ENCODE measurements around the gene CXCL14. TPM values are rescaled to one million over a fixed set of nuclear protein-coding genes. Genes with fewer than 3 reads are reported as not detected.

CXCL14 gene
- total RNA-seq, 1 experiment from 2014 or later, result not detected

DNA sequence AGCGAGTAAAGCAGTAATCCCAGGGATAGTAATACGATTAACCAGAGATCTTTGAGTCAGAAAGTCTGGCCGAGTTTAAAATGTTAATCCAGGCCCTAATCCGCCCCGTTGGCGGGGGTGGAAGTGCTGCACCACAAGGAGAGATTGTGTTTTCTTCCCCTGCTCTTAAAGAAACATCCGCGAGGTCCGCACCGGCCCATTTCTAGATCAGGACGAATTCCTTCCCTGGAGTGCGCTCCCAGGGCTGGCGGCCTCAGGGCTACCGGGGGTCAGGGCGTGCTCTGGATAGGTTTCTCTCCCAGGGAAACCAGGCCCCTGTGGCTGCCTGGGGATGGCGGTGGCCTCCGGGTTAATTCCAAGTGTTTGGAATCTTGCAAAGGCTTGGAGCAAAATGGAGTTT is 33.7 kb downstream of the CXCL14 start:
- ChIA-PET CTCF (no interaction called here), POLR2A (ENCODE audit: unreplicated experiment) (no interaction called here)
- no peak for DNase-seq
- intact Hi-C loops (cut with micrococcal nuclease), result no loop called here
- BruUV-seq (replicated peaks), result no TSS peak
- Histone ChIP-seq H3K9me3 (ENCODE audit: low read length) (no peaks in the 10 kb centered on the region), H3K36me3 (ENCODE audit: low read depth, low read length) (no peaks in the 10 kb centered on the region), H3K9ac (ENCODE audit: low read length) (no peak overlapping the region), H3K27me3 (ENCODE audit: low read length) (0 out of 2 replicates have a peak, but pooled peaks cover 9% of the 10 kb centered on the region), H3K4me3 (ENCODE audit: low read length) (no peak overlapping the region), H4K20me1 (ENCODE audit: low read length) (no peaks in the 10 kb centered on the region), H3K9me2 (replicated peaks; ENCODE audit: low read length) (no peaks in the 10 kb centered on the region), H3K79me2 (ENCODE audit: low read length) (no peaks in the 10 kb centered on the region), H2AFZ (ENCODE audit: low read length) (no peak overlapping the region), H3F3A (ENCODE audit: low read length, unreplicated experiment) (no peaks in the 10 kb centered on the region), H3K4me1 (ENCODE audit: insufficient read depth, low read length) (no peaks in the 10 kb centered on the region), H3K27ac (ENCODE audit: low read length) (no peak overlapping the region), H3K4me2 (ENCODE audit: low read length) (no peak overlapping the region)
- ATAC-seq, result no peak
- TF ChIP-seq, protein P1, sequence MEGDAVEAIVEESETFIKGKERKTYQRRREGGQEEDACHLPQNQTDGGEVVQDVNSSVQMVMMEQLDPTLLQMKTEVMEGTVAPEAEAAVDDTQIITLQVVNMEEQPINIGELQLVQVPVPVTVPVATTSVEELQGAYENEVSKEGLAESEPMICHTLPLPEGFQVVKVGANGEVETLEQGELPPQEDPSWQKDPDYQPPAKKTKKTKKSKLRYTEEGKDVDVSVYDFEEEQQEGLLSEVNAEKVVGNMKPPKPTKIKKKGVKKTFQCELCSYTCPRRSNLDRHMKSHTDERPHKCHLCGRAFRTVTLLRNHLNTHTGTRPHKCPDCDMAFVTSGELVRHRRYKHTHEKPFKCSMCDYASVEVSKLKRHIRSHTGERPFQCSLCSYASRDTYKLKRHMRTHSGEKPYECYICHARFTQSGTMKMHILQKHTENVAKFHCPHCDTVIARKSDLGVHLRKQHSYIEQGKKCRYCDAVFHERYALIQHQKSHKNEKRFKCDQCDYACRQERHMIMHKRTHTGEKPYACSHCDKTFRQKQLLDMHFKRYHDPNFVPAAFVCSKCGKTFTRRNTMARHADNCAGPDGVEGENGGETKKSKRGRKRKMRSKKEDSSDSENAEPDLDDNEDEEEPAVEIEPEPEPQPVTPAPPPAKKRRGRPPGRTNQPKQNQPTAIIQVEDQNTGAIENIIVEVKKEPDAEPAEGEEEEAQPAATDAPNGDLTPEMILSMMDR (conservative IDR thresholded peaks at IDR 0.05; ENCODE audit: low read depth, low read length), result no peak
- TF ChIP-seq EZH2phosphoT487 (IDR thresholded peaks at IDR 0.05; ENCODE audit: borderline replicate concordance, low read length), result no peak
- no peak for TF ChIP-seq EZH2 (IDR thresholded peaks at IDR 0.05; ENCODE audit: low read length, unreplicated experiment)

DNA sequence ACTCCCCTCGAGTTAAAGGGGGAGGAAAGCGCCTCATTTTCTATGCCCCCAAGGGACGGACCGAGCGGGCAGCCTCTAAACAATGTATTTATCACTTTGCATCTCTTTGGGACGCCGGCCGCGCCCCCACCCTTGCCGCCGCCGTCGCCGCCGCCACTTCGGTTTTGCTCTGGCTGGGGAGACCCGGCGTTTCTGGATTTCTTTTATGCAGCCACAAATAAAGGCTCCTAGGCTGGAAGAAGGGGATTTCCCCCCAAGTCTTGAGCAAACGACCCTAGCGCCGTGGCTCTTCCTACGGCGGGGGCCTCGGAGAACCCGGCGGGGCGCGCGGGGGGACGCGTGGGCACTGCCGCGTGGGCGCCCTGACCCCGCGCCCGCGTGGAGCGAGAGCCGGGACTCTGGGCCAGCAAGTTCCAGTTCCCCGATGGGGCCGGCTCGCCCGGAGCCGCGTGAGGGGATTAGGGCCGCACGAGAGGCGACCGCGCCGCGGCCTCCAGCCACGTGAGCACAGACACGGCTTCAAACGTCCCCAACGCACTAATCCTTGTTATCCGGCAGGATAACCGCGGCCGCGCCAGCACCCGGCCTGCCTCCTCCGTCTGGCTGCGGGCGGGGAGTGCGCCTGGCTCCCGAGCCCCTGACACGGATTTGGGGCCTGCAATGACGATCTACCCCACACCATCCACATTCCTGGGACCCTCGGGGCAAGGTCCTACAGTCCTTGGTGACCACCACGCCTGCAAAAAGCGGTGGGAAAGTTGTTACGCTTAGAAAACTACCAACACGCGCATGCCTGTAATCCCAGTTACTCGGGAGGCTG is 35.1 kb downstream of the CXCL14 start:
- no TSS peak for BruUV-seq (replicated peaks)
- H3K4me3 ChIP-seq (ENCODE audit: low read length), result no peak overlapping the region
- no peaks in the 10 kb centered on the region for H3K79me2 ChIP-seq (ENCODE audit: low read length)
- ATAC-seq (no peak), DNase-seq (no peak)
- TF ChIP-seq EZH2phosphoT487 (IDR thresholded peaks at IDR 0.05; ENCODE audit: borderline replicate concordance, low read length) (no peak), EZH2 (IDR thresholded peaks at IDR 0.05; ENCODE audit: low read length, unreplicated experiment) (no peak)
- TF ChIP-seq, protein P1 (conservative IDR thresholded peaks at IDR 0.05; ENCODE audit: low read depth, low read length), result no peak
- no peaks in the 10 kb centered on the region for H3F3A ChIP-seq (ENCODE audit: low read length, unreplicated experiment)
- intact Hi-C loops (cut with micrococcal nuclease), result no loop called here
- no peak overlapping the region for H3K9ac ChIP-seq (ENCODE audit: low read length)
- 0 out of 2 replicates have a peak, but pooled peaks cover 12% of the 10 kb centered on the region for H3K27me3 ChIP-seq (ENCODE audit: low read length)
- H3K9me2 ChIP-seq (replicated peaks; ENCODE audit: low read length), result no peaks in the 10 kb centered on the region
- H3K27ac ChIP-seq (ENCODE audit: low read length), result no peak overlapping the region
- no peak overlapping the region for H3K4me2 ChIP-seq (ENCODE audit: low read length)
- ChIA-PET POLR2A (ENCODE audit: unreplicated experiment) (no interaction called here), CTCF (no interaction called here)
- H4K20me1 ChIP-seq (ENCODE audit: low read length), result no peaks in the 10 kb centered on the region
- H3K36me3 ChIP-seq (ENCODE audit: low read depth, low read length), result no peaks in the 10 kb centered on the region
- H2AFZ ChIP-seq (ENCODE audit: low read length), result no peak overlapping the region
- no peaks in the 10 kb centered on the region for H3K4me1 ChIP-seq (ENCODE audit: insufficient read depth, low read length)
- H3K9me3 ChIP-seq (ENCODE audit: low read length), result no peaks in the 10 kb centered on the region

DNA sequence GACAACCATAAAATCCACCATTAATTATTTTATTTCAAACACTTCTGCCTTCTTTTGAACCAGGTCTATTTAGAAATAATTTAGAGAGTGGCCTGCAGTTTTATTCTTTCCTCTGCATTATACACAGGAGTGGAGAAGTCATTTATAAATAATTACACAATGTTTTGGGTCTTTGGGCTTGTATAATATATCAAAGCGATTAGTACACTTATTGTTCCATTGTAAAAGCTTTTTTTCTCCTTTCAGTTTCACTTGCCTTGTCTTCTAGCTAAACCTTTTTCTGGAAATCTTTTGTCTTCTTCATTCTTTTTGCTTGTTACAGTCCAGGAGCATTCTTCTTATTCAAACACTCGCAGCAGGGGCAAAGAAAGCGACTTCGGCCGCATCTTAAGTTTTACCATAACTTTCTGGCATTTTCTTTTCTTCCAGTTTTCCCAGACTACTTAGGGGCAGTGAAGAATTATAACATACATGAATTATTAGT is 35.7 kb downstream of the CXCL14 start:
- ChIA-PET POLR2A (ENCODE audit: unreplicated experiment) (no interaction called here), CTCF (no interaction called here)
- no TSS peak for BruUV-seq (replicated peaks)
- Histone ChIP-seq H3K4me3 (ENCODE audit: low read length) (no peak overlapping the region), H3K79me2 (ENCODE audit: low read length) (no peaks in the 10 kb centered on the region), H3K4me2 (ENCODE audit: low read length) (no peak overlapping the region), H3F3A (ENCODE audit: low read length, unreplicated experiment) (no peaks in the 10 kb centered on the region), H3K9ac (ENCODE audit: low read length) (no peak overlapping the region), H3K9me3 (ENCODE audit: low read length) (no peaks in the 10 kb centered on the region), H2AFZ (ENCODE audit: low read length) (no peak overlapping the region), H3K9me2 (replicated peaks; ENCODE audit: low read length) (no peaks in the 10 kb centered on the region), H4K20me1 (ENCODE audit: low read length) (no peaks in the 10 kb centered on the region), H3K36me3 (ENCODE audit: low read depth, low read length) (no peaks in the 10 kb centered on the region), H3K27ac (ENCODE audit: low read length) (no peak overlapping the region), H3K4me1 (ENCODE audit: insufficient read depth, low read length) (no peaks in the 10 kb centered on the region), H3K27me3 (ENCODE audit: low read length) (0 out of 2 replicates have a peak, but pooled peaks cover 13% of the 10 kb centered on the region)
- ATAC-seq (no peak), DNase-seq (no peak)
- TF ChIP-seq EZH2phosphoT487 (IDR thresholded peaks at IDR 0.05; ENCODE audit: borderline replicate concordance, low read length), result no peak
- TF ChIP-seq EZH2 (IDR thresholded peaks at IDR 0.05; ENCODE audit: low read length, unreplicated experiment), result no peak
- TF ChIP-seq, protein P1 (conservative IDR thresholded peaks at IDR 0.05; ENCODE audit: low read depth, low read length), result no peak
- intact Hi-C loops (cut with micrococcal nuclease), result no loop called here

Data from PC-3 (cell line).